ENCODE data around the gene DGLUCY.
A peak's percentile ranks its signal among the peaks of the same experiment; 100 is the strongest.

Gene DGLUCY

DNA sequence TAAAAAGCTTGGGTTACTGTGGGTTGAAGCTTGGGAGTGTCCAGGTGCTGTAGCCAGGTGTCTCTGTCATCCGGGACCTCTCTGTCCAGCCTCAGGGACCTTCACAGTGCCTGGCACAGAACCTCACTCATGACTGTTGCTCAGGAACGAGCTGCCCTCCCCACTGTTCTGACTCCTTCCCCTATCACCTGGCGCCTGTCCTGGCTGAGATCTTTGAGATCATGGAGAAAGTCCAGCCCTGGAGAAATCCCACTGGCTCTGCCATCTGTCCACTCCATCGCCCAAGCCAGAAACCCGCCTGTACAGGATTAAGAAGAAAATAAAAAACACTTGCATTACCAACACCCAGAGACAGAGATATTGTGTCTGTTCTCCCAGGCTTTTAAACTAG lies 53.5 kb downstream of the DGLUCY start (continued):
- TF ChIP-seq, protein P1, sequence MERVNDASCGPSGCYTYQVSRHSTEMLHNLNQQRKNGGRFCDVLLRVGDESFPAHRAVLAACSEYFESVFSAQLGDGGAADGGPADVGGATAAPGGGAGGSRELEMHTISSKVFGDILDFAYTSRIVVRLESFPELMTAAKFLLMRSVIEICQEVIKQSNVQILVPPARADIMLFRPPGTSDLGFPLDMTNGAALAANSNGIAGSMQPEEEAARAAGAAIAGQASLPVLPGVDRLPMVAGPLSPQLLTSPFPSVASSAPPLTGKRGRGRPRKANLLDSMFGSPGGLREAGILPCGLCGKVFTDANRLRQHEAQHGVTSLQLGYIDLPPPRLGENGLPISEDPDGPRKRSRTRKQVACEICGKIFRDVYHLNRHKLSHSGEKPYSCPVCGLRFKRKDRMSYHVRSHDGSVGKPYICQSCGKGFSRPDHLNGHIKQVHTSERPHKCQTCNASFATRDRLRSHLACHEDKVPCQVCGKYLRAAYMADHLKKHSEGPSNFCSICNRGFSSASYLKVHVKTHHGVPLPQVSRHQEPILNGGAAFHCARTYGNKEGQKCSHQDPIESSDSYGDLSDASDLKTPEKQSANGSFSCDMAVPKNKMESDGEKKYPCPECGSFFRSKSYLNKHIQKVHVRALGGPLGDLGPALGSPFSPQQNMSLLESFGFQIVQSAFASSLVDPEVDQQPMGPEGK (CRISPR knock-in tag; IDR thresholded peaks at IDR 0.05; ENCODE audit: borderline replicate concordance) = no peak
- TF ChIP-seq, protein P2, sequence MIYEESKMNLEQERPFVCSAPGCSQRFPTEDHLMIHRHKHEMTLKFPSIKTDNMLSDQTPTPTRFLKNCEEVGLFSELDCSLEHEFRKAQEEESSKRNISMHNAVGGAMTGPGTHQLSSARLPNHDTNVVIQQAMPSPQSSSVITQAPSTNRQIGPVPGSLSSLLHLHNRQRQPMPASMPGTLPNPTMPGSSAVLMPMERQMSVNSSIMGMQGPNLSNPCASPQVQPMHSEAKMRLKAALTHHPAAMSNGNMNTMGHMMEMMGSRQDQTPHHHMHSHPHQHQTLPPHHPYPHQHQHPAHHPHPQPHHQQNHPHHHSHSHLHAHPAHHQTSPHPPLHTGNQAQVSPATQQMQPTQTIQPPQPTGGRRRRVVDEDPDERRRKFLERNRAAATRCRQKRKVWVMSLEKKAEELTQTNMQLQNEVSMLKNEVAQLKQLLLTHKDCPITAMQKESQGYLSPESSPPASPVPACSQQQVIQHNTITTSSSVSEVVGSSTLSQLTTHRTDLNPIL (CRISPR knock-in tag; IDR thresholded peaks at IDR 0.05; ENCODE audit: low read depth) = no peak
- TF ChIP-seq TOX (CRISPR knock-in tag; IDR thresholded peaks at IDR 0.05; ENCODE audit: borderline replicate concordance) = no peak

DNA sequence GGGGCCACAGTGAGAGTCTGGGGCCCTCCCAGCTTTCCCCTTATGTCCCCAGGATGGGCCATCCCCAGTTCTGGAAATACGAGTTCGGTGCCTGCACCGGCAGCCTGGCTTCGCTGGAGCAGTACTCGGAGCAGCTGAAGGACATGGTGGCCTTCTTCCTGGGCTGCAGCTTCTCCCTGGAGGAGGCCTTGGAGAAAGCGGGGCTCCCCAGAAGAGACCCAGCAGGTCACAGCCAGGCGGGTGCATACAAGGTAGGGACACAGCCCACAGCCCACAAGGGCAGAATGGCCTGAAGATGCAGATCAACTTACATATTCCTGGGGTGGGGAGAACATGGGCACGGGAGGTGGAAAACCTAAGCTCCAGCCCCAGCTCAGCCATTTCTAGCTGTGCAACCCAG lies 56.1 kb downstream of the DGLUCY start:
- ATAC-seq = no peak
- no peak for TF ChIP-seq ZNF565 (CRISPR knock-in tag; conservative IDR thresholded peaks at IDR 0.05; ENCODE audit: low read depth)
- TF ChIP-seq, protein P3, sequence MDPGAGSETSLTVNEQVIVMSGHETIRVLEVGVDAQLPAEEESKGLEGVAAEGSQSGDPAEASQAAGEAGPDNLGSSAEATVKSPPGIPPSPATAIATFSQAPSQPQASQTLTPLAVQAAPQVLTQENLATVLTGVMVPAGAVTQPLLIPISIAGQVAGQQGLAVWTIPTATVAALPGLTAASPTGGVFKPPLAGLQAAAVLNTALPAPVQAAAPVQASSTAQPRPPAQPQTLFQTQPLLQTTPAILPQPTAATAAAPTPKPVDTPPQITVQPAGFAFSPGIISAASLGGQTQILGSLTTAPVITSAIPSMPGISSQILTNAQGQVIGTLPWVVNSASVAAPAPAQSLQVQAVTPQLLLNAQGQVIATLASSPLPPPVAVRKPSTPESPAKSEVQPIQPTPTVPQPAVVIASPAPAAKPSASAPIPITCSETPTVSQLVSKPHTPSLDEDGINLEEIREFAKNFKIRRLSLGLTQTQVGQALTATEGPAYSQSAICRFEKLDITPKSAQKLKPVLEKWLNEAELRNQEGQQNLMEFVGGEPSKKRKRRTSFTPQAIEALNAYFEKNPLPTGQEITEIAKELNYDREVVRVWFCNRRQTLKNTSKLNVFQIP (CRISPR knock-in tag; IDR thresholded peaks at IDR 0.05; ENCODE audit: borderline replicate concordance, low read depth) = no peak
- TF ChIP-seq GLIS3 (CRISPR knock-in tag; IDR thresholded peaks at IDR 0.05) = no peak
- no peak for TF ChIP-seq ZFP3 (CRISPR knock-in tag; IDR thresholded peaks at IDR 0.05)
- TF ChIP-seq TOX (CRISPR knock-in tag; IDR thresholded peaks at IDR 0.05; ENCODE audit: borderline replicate concordance) = no peak
- no peak for TF ChIP-seq PPARA (CRISPR knock-in tag; IDR thresholded peaks at IDR 0.05; ENCODE audit: borderline replicate concordance)
- TF ChIP-seq ZC3H10 (CRISPR knock-in tag; IDR thresholded peaks at IDR 0.05) = no peak
- no peak for TF ChIP-seq ZNF70 (CRISPR knock-in tag; IDR thresholded peaks at IDR 0.05)
- TF ChIP-seq, protein P2 (CRISPR knock-in tag; IDR thresholded peaks at IDR 0.05; ENCODE audit: low read depth) = no peak

DNA sequence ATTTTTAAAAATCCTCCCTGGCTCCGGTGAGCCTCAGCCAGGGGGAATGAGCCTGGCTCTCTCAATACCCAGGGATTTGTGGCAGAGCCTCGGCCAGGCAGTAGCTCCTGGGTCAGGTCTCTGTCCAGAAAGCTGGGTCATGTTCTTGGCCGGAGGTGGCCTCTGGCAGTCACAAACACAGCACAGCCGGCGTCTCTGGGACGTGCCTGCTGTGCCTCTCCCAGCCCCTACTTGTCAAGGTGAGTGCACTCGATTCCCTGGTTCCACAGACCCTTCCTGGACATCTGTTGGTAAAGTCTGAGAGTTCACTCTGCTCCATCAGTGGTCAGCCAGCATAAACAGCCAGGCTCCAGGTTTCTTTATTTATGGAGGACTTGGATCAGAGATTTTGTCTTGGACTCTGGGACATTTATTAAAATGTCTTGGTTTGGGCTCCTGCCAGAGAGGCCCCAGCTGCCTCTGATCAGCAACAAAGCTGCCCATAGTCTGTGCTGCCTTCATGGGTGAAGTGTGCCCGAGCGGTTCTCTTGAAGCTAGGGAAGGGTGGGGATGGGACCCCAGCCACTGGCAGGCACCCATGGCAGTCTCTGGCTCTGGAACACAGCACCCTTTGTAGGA lies 56.7 kb downstream of the DGLUCY start:
- ATAC-seq = peak; percentile 46
- TF ChIP-seq, protein P4, sequence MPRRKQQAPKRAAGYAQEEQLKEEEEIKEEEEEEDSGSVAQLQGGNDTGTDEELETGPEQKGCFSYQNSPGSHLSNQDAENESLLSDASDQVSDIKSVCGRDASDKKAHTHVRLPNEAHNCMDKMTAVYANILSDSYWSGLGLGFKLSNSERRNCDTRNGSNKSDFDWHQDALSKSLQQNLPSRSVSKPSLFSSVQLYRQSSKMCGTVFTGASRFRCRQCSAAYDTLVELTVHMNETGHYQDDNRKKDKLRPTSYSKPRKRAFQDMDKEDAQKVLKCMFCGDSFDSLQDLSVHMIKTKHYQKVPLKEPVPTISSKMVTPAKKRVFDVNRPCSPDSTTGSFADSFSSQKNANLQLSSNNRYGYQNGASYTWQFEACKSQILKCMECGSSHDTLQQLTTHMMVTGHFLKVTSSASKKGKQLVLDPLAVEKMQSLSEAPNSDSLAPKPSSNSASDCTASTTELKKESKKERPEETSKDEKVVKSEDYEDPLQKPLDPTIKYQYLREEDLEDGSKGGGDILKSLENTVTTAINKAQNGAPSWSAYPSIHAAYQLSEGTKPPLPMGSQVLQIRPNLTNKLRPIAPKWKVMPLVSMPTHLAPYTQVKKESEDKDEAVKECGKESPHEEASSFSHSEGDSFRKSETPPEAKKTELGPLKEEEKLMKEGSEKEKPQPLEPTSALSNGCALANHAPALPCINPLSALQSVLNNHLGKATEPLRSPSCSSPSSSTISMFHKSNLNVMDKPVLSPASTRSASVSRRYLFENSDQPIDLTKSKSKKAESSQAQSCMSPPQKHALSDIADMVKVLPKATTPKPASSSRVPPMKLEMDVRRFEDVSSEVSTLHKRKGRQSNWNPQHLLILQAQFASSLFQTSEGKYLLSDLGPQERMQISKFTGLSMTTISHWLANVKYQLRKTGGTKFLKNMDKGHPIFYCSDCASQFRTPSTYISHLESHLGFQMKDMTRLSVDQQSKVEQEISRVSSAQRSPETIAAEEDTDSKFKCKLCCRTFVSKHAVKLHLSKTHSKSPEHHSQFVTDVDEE (CRISPR knock-in tag; IDR thresholded peaks at IDR 0.05) = no peak
- TF ChIP-seq ZNF8 (CRISPR knock-in tag; IDR thresholded peaks at IDR 0.05) (no peak), TCF4 (CRISPR knock-in tag; IDR thresholded peaks at IDR 0.05; ENCODE audit: borderline replicate concordance) (no peak), ARNTL (CRISPR knock-in tag; IDR thresholded peaks at IDR 0.05; ENCODE audit: borderline replicate concordance, low read depth) (no peak), CSDC2 (CRISPR knock-in tag; IDR thresholded peaks at IDR 0.05) (no peak), ESRRG (CRISPR knock-in tag; IDR thresholded peaks at IDR 0.05) (no peak), ISL1 (CRISPR knock-in tag; IDR thresholded peaks at IDR 0.05) (no peak), RARB (CRISPR knock-in tag; IDR thresholded peaks at IDR 0.05) (no peak), ZNF70 (CRISPR knock-in tag; IDR thresholded peaks at IDR 0.05) (no peak), GLIS3 (CRISPR knock-in tag; IDR thresholded peaks at IDR 0.05) (no peak)
- TF ChIP-seq, protein P3 (CRISPR knock-in tag; IDR thresholded peaks at IDR 0.05; ENCODE audit: borderline replicate concordance, low read depth) = no peak
- TF ChIP-seq, protein P5, sequence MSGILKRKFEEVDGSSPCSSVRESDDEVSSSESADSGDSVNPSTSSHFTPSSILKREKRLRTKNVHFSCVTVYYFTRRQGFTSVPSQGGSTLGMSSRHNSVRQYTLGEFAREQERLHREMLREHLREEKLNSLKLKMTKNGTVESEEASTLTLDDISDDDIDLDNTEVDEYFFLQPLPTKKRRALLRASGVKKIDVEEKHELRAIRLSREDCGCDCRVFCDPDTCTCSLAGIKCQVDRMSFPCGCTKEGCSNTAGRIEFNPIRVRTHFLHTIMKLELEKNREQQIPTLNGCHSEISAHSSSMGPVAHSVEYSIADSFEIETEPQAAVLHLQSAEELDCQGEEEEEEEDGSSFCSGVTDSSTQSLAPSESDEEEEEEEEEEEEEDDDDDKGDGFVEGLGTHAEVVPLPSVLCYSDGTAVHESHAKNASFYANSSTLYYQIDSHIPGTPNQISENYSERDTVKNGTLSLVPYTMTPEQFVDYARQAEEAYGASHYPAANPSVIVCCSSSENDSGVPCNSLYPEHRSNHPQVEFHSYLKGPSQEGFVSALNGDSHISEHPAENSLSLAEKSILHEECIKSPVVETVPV (CRISPR knock-in tag; IDR thresholded peaks at IDR 0.05) = no peak
- TF ChIP-seq, protein P2 (CRISPR knock-in tag; IDR thresholded peaks at IDR 0.05; ENCODE audit: low read depth) = no peak

Measured in SK-N-SH treated with all-trans-retinoic acid at 6 μM for 48 hours (cell line).